Metanephros (tissue), 2 donors: ENCODE data around the gene ANAPC1. TPM values are rescaled to one million over a fixed set of nuclear protein-coding genes. Genes with fewer than 3 reads are reported as not detected.

ENCODE experiments used
- small RNA-seq: library from RNA; depleted of rRNA; stranded (forward); fragments of <200 nt; gene quantifications from one replicate; pipeline ENCODE3, GENCODE V24; 2014; ENCODE audit warnings: low replicate concordance
- total RNA-seq: library from RNA; depleted of rRNA; stranded (reverse); fragments of >200 nt; gene quantifications from one replicate; pipeline ENCODE4 v1.2.3, GENCODE V29; 2014

ANAPC1 gene
- total RNA-seq = 60.9 TPM

DNA sequence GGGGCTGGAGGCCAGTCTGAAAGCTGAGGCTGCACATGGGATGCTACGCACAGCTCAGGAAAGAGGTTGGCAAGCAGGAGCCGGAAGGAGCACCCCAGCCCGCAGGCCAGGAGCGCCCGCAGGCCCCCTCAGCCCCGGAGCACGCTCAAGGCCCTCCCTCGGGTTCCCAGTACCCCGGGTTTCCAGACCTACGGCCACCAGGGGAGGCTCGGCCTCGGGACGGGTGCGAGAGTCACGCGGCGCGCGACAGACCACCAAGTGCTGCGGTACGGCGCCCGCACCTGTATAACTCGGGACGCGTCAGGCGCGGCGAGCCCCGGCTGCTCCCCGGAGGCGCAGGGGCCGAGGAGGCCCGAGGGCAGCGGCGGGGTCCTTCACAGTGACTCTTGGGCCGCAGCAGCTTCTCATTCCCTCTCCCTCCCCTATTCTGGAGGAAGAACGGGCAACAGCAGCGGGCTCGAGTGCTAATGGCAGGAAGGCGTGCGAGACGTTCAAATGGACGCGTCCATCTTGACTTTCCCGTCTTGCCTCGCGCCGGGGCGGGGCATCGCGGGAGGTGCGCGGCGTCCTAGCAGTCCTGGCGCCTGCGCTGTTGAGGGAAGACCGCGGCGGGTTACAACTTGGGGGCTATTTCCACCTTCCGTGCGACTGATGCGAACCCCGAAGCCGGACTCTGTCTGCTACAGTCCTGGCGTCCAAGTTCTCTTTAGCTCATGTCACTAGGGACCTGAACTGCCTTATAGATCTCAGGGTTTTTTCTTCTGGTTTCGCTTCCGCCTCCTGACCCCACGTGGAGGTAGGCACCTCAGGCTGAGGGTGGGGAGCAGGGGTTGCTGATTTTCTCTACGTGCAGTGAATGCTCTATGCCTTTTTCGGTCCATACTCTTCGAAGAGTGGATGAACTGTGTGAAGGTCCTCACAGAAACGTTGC is at the start of gene ANAPC1:
ANAPC1 (minus strand) TSS at position 533 of the 931 bp plus-strand sequence. CDS start 3,368 bp downstream, outside the sequence.

GRCh38 chr2:111897924-111898702 is 14.1 kb upstream of the ANAPC1 start, which contains the start of gene MERTK:
Gene MERTK, plus strand, starts transcription at chr2:111898607. Its CDS starts 129 bp downstream, at chr2:111898736.

Small RNAs within 50 kb of the gene (small RNA-seq; reads per million reads assigned to genes)
- gene MIR4771-2 = not detected
- gene RN7SL297P = not detected

Other genes starting within 250 kb of the ANAPC1 start
- 17.3 TPM for gene MERTK, start 14.4 kb upstream of the ANAPC1 start, total RNA-seq
- 15.0 TPM for gene TMEM87B, start 171.1 kb upstream of the ANAPC1 start, total RNA-seq